Measurements from ENCODE around the gene CACNA1B. TPM values are rescaled to one million over a fixed set of nuclear protein-coding genes. Genes with fewer than 3 reads are reported as not detected.

The CACNA1B gene
- total and polyA plus RNA-seq, 3 donors from 2014 or later: 7.6 to 15.7 (median 11.0) TPM

- intact Hi-C loops (cut with DNase I; ENCODE audit: low total_unique reads): no loop called here
- no peak for DNase-seq
- Histone ChIP-seq H3K4me1 (no peaks in the 10 kb centered on the region), H3K27me3 (no peaks in the 10 kb centered on the region), H3K4me3 (no peak overlapping the region), H3K9me3 (no peaks in the 10 kb centered on the region), H3K36me3 (ENCODE audit: low read depth, missing control alignments) (no peaks in the 10 kb centered on the region), H3K27ac (no peak overlapping the region)
- TF ChIP-seq POLR2A (IDR thresholded peaks at IDR 0.05): no peak
- no peak for TF ChIP-seq CTCF (IDR thresholded peaks at IDR 0.05)
- WGBS, 2 donors: 70 to 73% methylated on average over 17 of the region's 17 CpGs
Measured at GRCh38 chr9:137967280-137967953, 89.8 kb downstream of the CACNA1B start.

GRCh38 chr9:137968235-137968634 is 90.7 kb downstream of the CACNA1B start:
- H3K4me3 ChIP-seq: no peak overlapping the region
- TF ChIP-seq POLR2A (IDR thresholded peaks at IDR 0.05) (no peak), CTCF (IDR thresholded peaks at IDR 0.05) (no peak)
- no peaks in the 10 kb centered on the region for H3K4me1 ChIP-seq
- no peak for DNase-seq
- intact Hi-C loops (cut with DNase I; ENCODE audit: low total_unique reads): no loop called here
- WGBS, 2 donors: 80 to 81% methylated on average over 3 to 10 of the region's 10 CpGs
- H3K27ac ChIP-seq: no peak overlapping the region
- no peaks in the 10 kb centered on the region for H3K9me3 ChIP-seq
- no peaks in the 10 kb centered on the region for H3K36me3 ChIP-seq (ENCODE audit: low read depth, missing control alignments)
- H3K27me3 ChIP-seq: no peaks in the 10 kb centered on the region

GRCh38 chr9:137969008-137969407 is 91.4 kb downstream of the CACNA1B start:
- Histone ChIP-seq H3K27ac (no peak overlapping the region), H3K4me1 (no peaks in the 10 kb centered on the region), H3K4me3 (no peak overlapping the region), H3K27me3 (no peaks in the 10 kb centered on the region), H3K36me3 (ENCODE audit: low read depth, missing control alignments) (no peaks in the 10 kb centered on the region), H3K9me3 (no peaks in the 10 kb centered on the region)
- TF ChIP-seq CTCF (IDR thresholded peaks at IDR 0.05) (no peak), POLR2A (IDR thresholded peaks at IDR 0.05) (no peak)
- intact Hi-C loops (cut with DNase I; ENCODE audit: low total_unique reads): no loop called here
- DNase-seq: no peak
- WGBS, 2 donors: 94 to 95% methylated on average over 8 of the region's 8 CpGs

GRCh38 chr9:137969685-137970084 is 92.1 kb downstream of the CACNA1B start:
- Histone ChIP-seq H3K36me3 (ENCODE audit: low read depth, missing control alignments) (no peaks in the 10 kb centered on the region), H3K27ac (no peak overlapping the region), H3K4me3 (no peak overlapping the region), H3K9me3 (no peaks in the 10 kb centered on the region), H3K4me1 (no peaks in the 10 kb centered on the region), H3K27me3 (no peaks in the 10 kb centered on the region)
- no peak for TF ChIP-seq POLR2A (IDR thresholded peaks at IDR 0.05)
- TF ChIP-seq CTCF (IDR thresholded peaks at IDR 0.05): no peak
- intact Hi-C loops (cut with DNase I; ENCODE audit: low total_unique reads): no loop called here
- WGBS, 2 donors: 93% methylated on average over 3 of the region's 3 CpGs; no CpG with 5 or more reads in 1 of the 2 donors
- DNase-seq: peak; percentile 6

- Histone ChIP-seq H3K27me3 (no peaks in the 10 kb centered on the region), H3K4me1 (no peaks in the 10 kb centered on the region), H3K9me3 (no peaks in the 10 kb centered on the region), H3K36me3 (ENCODE audit: low read depth, missing control alignments) (no peaks in the 10 kb centered on the region), H3K4me3 (no peak overlapping the region), H3K27ac (no peak overlapping the region)
- TF ChIP-seq CTCF (IDR thresholded peaks at IDR 0.05): no peak
- peak; percentile 6 for DNase-seq
- intact Hi-C loops (cut with DNase I; ENCODE audit: low total_unique reads): no loop called here
Measured at GRCh38 chr9:137970098-137970497, 92.5 kb downstream of the CACNA1B start.

Measured in testis (tissue), 3 donors.